GM18909 (cell line): ENCODE measurements around the gene ARL6.
A peak's percentile ranks its signal among the peaks of the same experiment; 100 is the strongest.

Experiments
- ATAC-seq: cut with Tn5 transposase; IDR thresholded peaks from one replicate; pipeline ENCODE4 v1.9.1; 2021; ENCODE audit warnings: mild to moderate bottlenecking; ENCODE audit not compliant: unreplicated experiment, poor library complexity

ARL6 gene

GRCh38 chr3:97764407-97765238 is at the start of gene ARL6:
Gene ARL6, plus strand, starts transcription at chr3:97764758. Its CDS starts 3,350 bp downstream, at chr3:97768108.
- ATAC-seq: peak; percentile 97

- peak; percentile 92 for ATAC-seq
These were observed 45.3 kb upstream of the ARL6 start for GRCh38 chr3:97719156-97719821.

GRCh38 chr3:97720417-97720816 is 44.1 kb upstream of the ARL6 start:
- no peak for ATAC-seq

- ATAC-seq: no peak
These were observed 43.1 kb upstream of the ARL6 start for GRCh38 chr3:97721446-97721845.

- no peak for ATAC-seq
These were observed 27.6 kb upstream of the ARL6 start for GRCh38 chr3:97736928-97737327.

GRCh38 chr3:97738761-97739160 is 25.8 kb upstream of the ARL6 start:
- no peak for ATAC-seq

- no peak for ATAC-seq
These were observed 22.5 kb upstream of the ARL6 start for GRCh38 chr3:97742036-97742435.

- ATAC-seq: no peak
These were observed 20.3 kb upstream of the ARL6 start for GRCh38 chr3:97744289-97744688.

- ATAC-seq: no peak
These were observed 762 bp upstream of the ARL6 start for GRCh38 chr3:97763586-97764406.

GRCh38 chr3:97765336-97765735 is 778 bp downstream of the ARL6 start:
- no peak for ATAC-seq

GRCh38 chr3:97772926-97773325 is 8.4 kb downstream of the ARL6 start:
- ATAC-seq: no peak

- no peak for ATAC-seq
These were observed 13.6 kb downstream of the ARL6 start for GRCh38 chr3:97778152-97778551.

- peak; percentile 74 for ATAC-seq
These were observed 29.0 kb downstream of the ARL6 start for GRCh38 chr3:97793420-97794019.

GRCh38 chr3:97795951-97796350 is 31.4 kb downstream of the ARL6 start:
- no peak for ATAC-seq

- no peak for ATAC-seq
These were observed 39.9 kb downstream of the ARL6 start for GRCh38 chr3:97804471-97804870.

- ATAC-seq: no peak
These were observed 46.3 kb downstream of the ARL6 start for GRCh38 chr3:97810779-97811390.

GRCh38 chr3:97815149-97815917 is 50.8 kb downstream of the ARL6 start:
- ATAC-seq: no peak

GRCh38 chr3:97816811-97817210 is 52.3 kb downstream of the ARL6 start:
- ATAC-seq: no peak

GRCh38 chr3:97817965-97818364 is 53.4 kb downstream of the ARL6 start:
- ATAC-seq: no peak
